ENCODE measurements around the gene CXCL13.
"Not testable (repeated sequence)": the region's sequence is repeated elsewhere in the genome, so short reads cannot be mapped to it uniquely, and the experiment has no call there.

- not testable (repeated sequence) for TF ChIP-seq LEF1 (IDR thresholded peaks at IDR 0.05; ENCODE audit: borderline replicate concordance); HDGF (IDR thresholded peaks at IDR 0.05; ENCODE audit: borderline replicate concordance); FOXA1 (IDR thresholded peaks at IDR 0.05)
These were observed 43.9 kb upstream of the CXCL13 start for GRCh38 chr4:77561720-77562119.

Measured in HEK293T (cell line).